Thymus (tissue), 11 donors: ENCODE measurements around the gene ADSS1. TPM values are rescaled to one million over a fixed set of nuclear protein-coding genes. Genes with fewer than 3 reads are reported as not detected.

Experiments
- DNase-seq, 9 donors: peaks; one replicate each; pipeline ENCODE4 v3.0.0-alpha.2; 2013; ENCODE audit warnings: low spot score in 9 of 9, low read depth in 6 of 9, missing footprints in 1 of 9
- H3K27ac ChIP-seq, 2 donors: one replicate each; pipeline ENCODE4 v1.5.1; 2013; ENCODE audit warnings: control low read depth in 1 of 2, low read depth in 1 of 2, low read length in 1 of 2, mild to moderate bottlenecking in 1 of 2, moderate library complexity in 1 of 2
- H3K27me3 ChIP-seq, 2 donors: one replicate each; pipeline ENCODE4 v1.5.1; 2013; ENCODE audit warnings: low read length in 1 of 2; ENCODE audit not compliant: control insufficient read depth in 2 of 2, insufficient read depth in 1 of 2
- H3K36me3 ChIP-seq, 2 donors: one replicate each; pipeline ENCODE4 v1.5.1; 2013; ENCODE audit warnings: low read length in 1 of 2, mild to moderate bottlenecking in 1 of 2, moderate library complexity in 1 of 2; ENCODE audit not compliant: control insufficient read depth in 2 of 2, insufficient read depth in 2 of 2
- H3K4me1 ChIP-seq, 2 donors: one replicate each; pipeline ENCODE4 v1.5.1; 2013; ENCODE audit warnings: low read length in 2 of 2; ENCODE audit not compliant: control insufficient read depth in 2 of 2, insufficient read depth in 2 of 2
- H3K4me3 ChIP-seq, 2 donors: one replicate each; pipeline ENCODE4 v1.5.1; 2013; ENCODE audit warnings: low read length in 2 of 2, control low read depth in 1 of 2, mild to moderate bottlenecking in 1 of 2
- H3K9me3 ChIP-seq, 2 donors: one replicate each; pipeline ENCODE4 v1.5.1; 2013; ENCODE audit warnings: low read length in 1 of 2, mild to moderate bottlenecking in 1 of 2; ENCODE audit not compliant: control insufficient read depth in 2 of 2, insufficient read depth in 1 of 2
- WGBS: extraction: QIAGEN DNeasy Blood & Tissue Kit; methylation state at CpG from one replicate; pipeline ENCODE4 v1.1.7; 2013; 5-methylcytosine and 5-hydroxymethylcytosine counted together
- polyA plus RNA-seq: library from polyadenylated mRNA; stranded (reverse); fragments of 200-250 nt; gene quantifications from one replicate; pipeline ENCODE4 v1.2.3, GENCODE V29; 2013
- total RNA-seq: library from RNA; stranded (reverse); fragments of 120-200 nt; gene quantifications from one replicate; pipeline ENCODE4 v1.2.4, GENCODE V29; 2013
- donor health status: healthy.

ADSS1 gene
- total and polyA plus RNA-seq, 2 donors, result 2.5 to 4.0 TPM

DNA sequence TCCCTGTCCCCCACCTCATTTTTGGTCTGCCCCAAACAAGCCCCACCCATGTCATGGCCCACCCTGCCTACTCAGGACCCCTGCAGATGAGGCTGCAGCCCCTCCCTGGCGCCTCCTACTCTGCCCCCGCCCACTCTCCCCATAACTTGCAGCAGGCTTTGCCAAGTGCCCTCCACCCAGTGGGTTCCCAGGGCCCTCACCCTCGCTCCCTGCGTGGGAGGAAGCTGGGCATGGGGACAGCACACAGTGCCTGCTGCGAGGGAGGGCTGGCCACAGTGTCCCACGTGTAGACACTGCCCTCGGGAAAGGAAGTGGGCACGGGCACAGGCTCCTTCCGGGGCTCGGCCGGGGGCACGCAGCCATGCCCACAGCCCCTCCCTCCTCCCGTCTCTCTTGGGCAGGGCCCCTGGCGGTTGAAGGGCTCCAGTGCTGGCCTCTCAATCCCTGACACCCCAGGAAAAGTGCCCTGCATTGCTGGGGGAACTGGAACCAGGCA lies 62.1 kb downstream of the ADSS1 start:
- Histone ChIP-seq H3K4me1 (no peaks in the 10 kb centered on the region), H3K36me3 (peaks cover 10 to 77% of the 10 kb centered on the region in 2 donors), H3K4me3 (no peak overlapping the region), H3K9me3 (no peaks in the 10 kb centered on the region), H3K27ac (no peak overlapping the region), H3K27me3 (no peaks in the 10 kb centered on the region)
- no peak for DNase-seq
- 43% methylated on average over 12 of the region's 14 CpGs for WGBS

GRCh38 chr14:104786726-104787675 lies 63.0 kb downstream of the ADSS1 start:
- H3K4me1 ChIP-seq, result no peaks in the 10 kb centered on the region
- peaks cover 10 to 79% of the 10 kb centered on the region in 2 donors for H3K36me3 ChIP-seq
- 90% methylated on average over 30 of the region's 30 CpGs for WGBS

DNA sequence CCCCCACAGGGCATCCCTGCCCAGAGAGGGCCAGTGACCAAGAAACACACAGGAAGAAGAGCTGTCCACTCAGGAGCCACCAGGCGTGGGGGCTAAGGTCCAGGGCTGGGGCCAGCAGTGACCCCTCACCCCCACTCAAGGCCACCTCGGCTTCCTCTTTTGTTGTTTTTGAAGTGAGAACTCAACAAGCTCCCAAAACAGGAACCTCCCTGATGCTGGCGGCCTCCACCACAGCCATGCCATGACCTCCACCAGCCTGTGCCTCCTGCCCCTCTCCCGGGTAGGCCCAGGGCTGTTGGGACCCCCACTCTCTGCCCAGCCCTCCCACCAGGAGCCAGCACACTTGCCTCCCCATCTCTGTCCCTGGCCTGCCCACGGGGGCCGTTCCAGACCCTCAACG lies 63.7 kb downstream of the ADSS1 start:
- Histone ChIP-seq H3K36me3 (peaks cover 10 to 76% of the 10 kb centered on the region in 2 donors), H3K4me3 (no peak overlapping the region), H3K9me3 (no peaks in the 10 kb centered on the region), H3K4me1 (no peaks in the 10 kb centered on the region), H3K27ac (no peak overlapping the region), H3K27me3 (no peaks in the 10 kb centered on the region)
- no peak for DNase-seq
- 91% methylated on average over 7 of the region's 7 CpGs for WGBS

More at GRCh38 chr14:104786726-104787675, 63.0 kb downstream of the ADSS1 start:
- H3K4me3 ChIP-seq, result no peak overlapping the region
- H3K27me3 ChIP-seq, result no peaks in the 10 kb centered on the region
- no peak for DNase-seq
- no peak overlapping the region for H3K27ac ChIP-seq
- H3K9me3 ChIP-seq, result no peaks in the 10 kb centered on the region

DNA sequence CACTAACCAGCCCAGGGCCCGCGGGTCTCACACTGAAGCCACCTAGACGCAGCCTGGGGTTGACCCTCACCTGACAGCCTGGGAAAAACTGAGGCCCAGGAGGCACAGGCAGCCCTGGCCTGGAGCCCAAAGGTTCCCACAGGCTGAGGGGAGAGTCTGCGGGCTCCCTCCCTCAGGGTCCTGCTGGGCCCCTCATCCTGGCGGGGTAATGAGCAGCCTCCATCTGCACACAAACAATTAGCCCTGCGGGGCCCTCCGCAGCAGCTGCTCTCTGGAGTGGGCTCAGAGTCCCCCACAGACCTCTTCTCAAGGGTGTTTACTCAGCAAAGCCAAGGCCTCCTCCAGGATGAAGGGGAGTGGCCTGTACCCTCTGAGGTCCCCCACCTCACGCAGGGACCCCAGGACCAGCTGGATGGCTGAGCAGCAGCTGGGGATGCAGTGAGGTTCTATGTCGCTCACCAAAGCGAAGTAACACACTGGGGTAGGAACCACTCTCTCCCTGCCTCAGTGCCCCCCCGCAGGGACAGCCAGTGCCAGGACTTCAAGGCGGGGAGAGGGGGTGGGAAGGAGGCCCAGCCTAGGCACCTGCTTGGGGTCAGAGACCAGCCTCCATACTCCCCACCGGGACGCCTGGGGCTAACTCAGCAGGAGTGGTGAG lies 64.3 kb downstream of the ADSS1 start:
- peaks cover 10 to 76% of the 10 kb centered on the region in 2 donors for H3K36me3 ChIP-seq
- peaks cover 0 to 4% of the 10 kb centered on the region in 2 donors for H3K4me1 ChIP-seq
- DNase-seq, result no peak

GRCh38 chr14:104788873-104789663 lies 65.0 kb downstream of the ADSS1 start:
- 95% methylated on average over 39 of the region's 39 CpGs for WGBS
- Histone ChIP-seq H3K9me3 (peaks cover 0 to 4% of the 10 kb centered on the region in 2 donors), H3K4me1 (peaks cover 5 to 12% of the 10 kb centered on the region in 2 donors), H3K36me3 (peaks cover 10 to 70% of the 10 kb centered on the region in 2 donors), H3K4me3 (no peak overlapping the region), H3K27me3 (no peaks in the 10 kb centered on the region), H3K27ac (no peak overlapping the region)
- no peak for DNase-seq

More for the DNA sequence above, 64.3 kb downstream of the ADSS1 start:
- Histone ChIP-seq H3K9me3 (no peaks in the 10 kb centered on the region), H3K4me3 (no peak overlapping the region), H3K27me3 (no peaks in the 10 kb centered on the region), H3K27ac (no peak overlapping the region)
- 97% methylated on average over 14 of the region's 14 CpGs for WGBS

DNA sequence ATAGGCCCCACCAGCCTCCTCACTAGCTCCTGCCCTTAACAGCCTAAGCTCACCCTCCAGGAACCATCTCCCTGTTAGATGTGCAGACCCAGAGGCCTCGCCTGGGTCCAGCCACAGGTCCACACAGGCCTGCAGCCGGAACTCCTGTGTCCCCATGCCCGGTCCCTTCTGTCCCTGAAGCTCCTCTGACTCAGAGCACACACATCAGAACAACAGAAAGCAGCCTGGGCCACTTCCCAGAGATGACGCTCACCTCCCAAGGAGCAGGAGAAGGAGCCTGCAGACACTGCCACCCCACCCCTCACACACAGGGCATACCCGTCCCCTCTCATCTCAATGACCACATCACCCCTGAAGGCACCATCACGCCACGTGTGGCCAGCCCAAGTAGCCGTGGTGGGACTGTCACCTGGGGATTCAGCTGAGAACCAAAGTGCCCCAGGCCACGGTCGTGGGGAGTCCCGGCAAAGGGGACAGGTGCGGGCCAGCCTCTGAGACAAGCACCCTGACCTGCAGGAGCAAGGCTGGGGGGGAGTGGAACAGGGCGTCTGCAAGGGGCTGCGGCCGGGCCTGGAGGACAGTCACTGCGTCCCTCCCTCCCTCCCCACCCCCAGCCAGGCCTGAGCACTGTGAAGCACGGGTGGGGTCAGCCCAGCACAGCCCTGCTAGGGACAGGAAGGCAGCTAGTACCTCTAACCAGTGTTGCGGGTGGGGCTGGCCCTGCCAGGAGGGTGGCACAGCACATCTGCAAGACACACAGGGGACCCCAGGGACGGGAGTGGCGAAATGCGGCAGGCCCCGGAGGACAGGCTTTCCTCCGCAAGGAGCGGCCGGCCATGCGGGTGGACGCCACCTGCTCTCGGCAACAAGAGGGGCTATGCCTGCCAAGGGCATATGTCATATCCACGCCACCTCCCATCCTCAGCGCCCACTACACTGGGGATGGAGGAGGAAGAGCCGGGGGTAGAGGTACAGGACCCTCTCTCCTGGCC lies 66.0 kb downstream of the ADSS1 start:
- peaks cover 10 to 61% of the 10 kb centered on the region in 2 donors for H3K36me3 ChIP-seq
- DNase-seq, result no peak

GRCh38 chr14:104791425-104791824 lies 67.4 kb downstream of the ADSS1 start:
- Histone ChIP-seq H3K36me3 (peaks cover 10 to 48% of the 10 kb centered on the region in 2 donors), H3K4me1 (peaks cover 17 to 25% of the 10 kb centered on the region in 2 donors), H3K27me3 (peaks cover 0 to 9% of the 10 kb centered on the region in 2 donors), H3K27ac (no peak overlapping the region), H3K4me3 (no peak overlapping the region), H3K9me3 (peaks cover 0 to 4% of the 10 kb centered on the region in 2 donors)
- 98% methylated on average over 9 of the region's 9 CpGs for WGBS
- DNase-seq, result no peak

More for the DNA sequence above, 66.0 kb downstream of the ADSS1 start:
- H3K4me1 ChIP-seq, result peaks cover 11 to 18% of the 10 kb centered on the region in 2 donors
- H3K27me3 ChIP-seq, result peaks cover 0 to 2% of the 10 kb centered on the region in 2 donors
- peaks cover 0 to 4% of the 10 kb centered on the region in 2 donors for H3K9me3 ChIP-seq
- WGBS, result 94% methylated on average over 31 of the region's 31 CpGs
- no peak overlapping the region for H3K4me3 ChIP-seq
- no peak overlapping the region for H3K27ac ChIP-seq
